Measurements from ENCODE around the gene FKRP. TPM values are rescaled to one million over a fixed set of nuclear protein-coding genes. Genes with fewer than 3 reads are reported as not detected.

Gene FKRP
- total RNA-seq, 2 experiments from 2014 or later: 16.3 to 17.7 TPM

- Mint-ChIP-seq H3K4me3 (no peak overlapping the region), H3K4me1 (peaks cover 48% of the 10 kb centered on the region), H3K36me3 (peaks cover 5% of the 10 kb centered on the region), H3K9me3 (ENCODE audit: low read depth) (no peaks in the 10 kb centered on the region), H3K27ac (peak overlapping the region; percentile 0), H3K27me3 (no peaks in the 10 kb centered on the region)
- ATAC-seq (no peak), DNase-seq (no peak)
- CTCF ChIA-PET: interaction anchor here (1.1 to 2.8 kb wide), 6 partner anchors 10 to 41 kb away, joined by 3 to 19 read pairs (median 8); no protein-coding TSS in a partner anchor
Observed at GRCh38 chr19:46742926-46743480, 2.9 kb upstream of the FKRP start.

- Mint-ChIP-seq H3K27me3 (no peaks in the 10 kb centered on the region), H3K36me3 (peaks cover 5% of the 10 kb centered on the region), H3K9me3 (ENCODE audit: low read depth) (no peaks in the 10 kb centered on the region), H3K4me3 (peak overlapping the region; percentile 94), H3K27ac (peak overlapping the region; percentile 40), H3K4me1 (peaks cover 52% of the 10 kb centered on the region)
- DNase-seq (no peak), ATAC-seq (no peak)
- CTCF ChIA-PET: interaction anchor here (1.4 to 2.4 kb wide), 5 partner anchors 10 to 96 kb away, joined by 3 to 11 read pairs (median 9); no protein-coding TSS in a partner anchor
Observed at GRCh38 chr19:46744005-46744691, 1.7 kb upstream of the FKRP start.

GRCh38 chr19:46745030-46745429 is 827 bp upstream of the FKRP start:
- H3K27me3 Mint-ChIP-seq: no peaks in the 10 kb centered on the region
- H3K9me3 Mint-ChIP-seq (ENCODE audit: low read depth): no peaks in the 10 kb centered on the region
- DNase-seq (no peak), ATAC-seq (no peak)
- peaks cover 4% of the 10 kb centered on the region for H3K36me3 Mint-ChIP-seq
- CTCF ChIA-PET: interaction anchor here (0.9 to 2.4 kb wide), 6 partner anchors 9 to 95 kb away, joined by 3 to 11 read pairs (median 8); no protein-coding TSS in a partner anchor
- peak overlapping the region; percentile 86 for H3K27ac Mint-ChIP-seq
- peak overlapping the region; percentile 94 for H3K4me3 Mint-ChIP-seq
- H3K4me1 Mint-ChIP-seq: peaks cover 53% of the 10 kb centered on the region

GRCh38 chr19:46746281-46747057 is 612 bp downstream of the FKRP start, which contains the start of gene STRN4:
Gene STRN4, minus strand, starts transcription at chr19:46746450. Its CDS starts 20 bp downstream, at chr19:46746430.
- Mint-ChIP-seq H3K27ac (peak within 1 kb of the TSS; percentile 86), H3K4me1 (peaks cover 52% of the 10 kb centered on the region)

GRCh38 chr19:46748325-46749109 is 2.7 kb downstream of the FKRP start:
- DNase-seq (peak; percentile 87), ATAC-seq (peak; percentile 17)
- Mint-ChIP-seq H3K4me3 (no peak overlapping the region), H3K36me3 (peaks cover 6% of the 10 kb centered on the region), H3K27ac (no peak overlapping the region), H3K27me3 (no peaks in the 10 kb centered on the region), H3K9me3 (ENCODE audit: low read depth) (no peaks in the 10 kb centered on the region), H3K4me1 (peaks cover 39% of the 10 kb centered on the region)
- CTCF ChIA-PET: interaction anchor here (0.7 to 11.9 kb wide), 21 partner anchors 13 to 123 kb away, joined by 3 to 203 read pairs (median 4); partner anchors contain the start of genes AP2S1, DACT3 and SLC1A5

More at GRCh38 chr19:46746281-46747057, 612 bp downstream of the FKRP start, which contains the start of gene STRN4:
- Mint-ChIP-seq H3K4me3 (peak within 1 kb of the TSS; percentile 94), H3K27me3 (no peaks in the 10 kb centered on the region), H3K9me3 (ENCODE audit: low read depth) (no peaks in the 10 kb centered on the region), H3K36me3 (peaks cover 6% of the 10 kb centered on the region)
- ATAC-seq (peak; percentile 77), DNase-seq (peak; percentile 68)
- CTCF ChIA-PET: interaction anchor here (1.1 to 1.9 kb wide), 2 partner anchors 7 to 11 kb away, joined by 3 to 11 read pairs; no protein-coding TSS in a partner anchor

GRCh38 chr19:46753420-46754155 is 7.7 kb downstream of the FKRP start:
- DNase-seq (peak; percentile 85), ATAC-seq (peak; percentile 84)
- no peak overlapping the region for H3K4me3 Mint-ChIP-seq
- H3K4me1 Mint-ChIP-seq: peaks cover 26% of the 10 kb centered on the region
- H3K36me3 Mint-ChIP-seq: peaks cover 7% of the 10 kb centered on the region
- H3K27ac Mint-ChIP-seq: no peak overlapping the region
- no peaks in the 10 kb centered on the region for H3K27me3 Mint-ChIP-seq
- H3K9me3 Mint-ChIP-seq (ENCODE audit: low read depth): no peaks in the 10 kb centered on the region
- CTCF ChIA-PET: interaction anchor here (0.6 to 11.9 kb wide), 51 partner anchors 8 to 442 kb away, joined by 3 to 203 read pairs (median 5); partner anchors contain the start of genes CALM3, DACT3, FKRP and GNG8

GRCh38 chr19:46755077-46755852 is 9.4 kb downstream of the FKRP start:
- ATAC-seq: no peak
- Mint-ChIP-seq H3K36me3 (peaks cover 4% of the 10 kb centered on the region), H3K4me3 (no peak overlapping the region), H3K27ac (no peak overlapping the region), H3K27me3 (no peaks in the 10 kb centered on the region), H3K4me1 (peaks cover 23% of the 10 kb centered on the region), H3K9me3 (ENCODE audit: low read depth) (no peaks in the 10 kb centered on the region)
- DNase-seq: no peak
- CTCF ChIA-PET: interaction anchor here (0.8 to 11.9 kb wide), 11 partner anchors 10 to 143 kb away, joined by 3 to 203 read pairs (median 12); no protein-coding TSS in a partner anchor

- ATAC-seq (no peak), DNase-seq (no peak)
- peaks cover 3% of the 10 kb centered on the region for H3K36me3 Mint-ChIP-seq
- H3K27ac Mint-ChIP-seq: no peak overlapping the region
- no peaks in the 10 kb centered on the region for H3K27me3 Mint-ChIP-seq
- CTCF ChIA-PET: interaction anchor here (0.7 to 11.9 kb wide), 17 partner anchors 9 to 142 kb away, joined by 3 to 203 read pairs (median 3); partner anchors contain the start of gene AP2S1
- H3K9me3 Mint-ChIP-seq (ENCODE audit: low read depth): no peaks in the 10 kb centered on the region
- no peak overlapping the region for H3K4me3 Mint-ChIP-seq
- peaks cover 23% of the 10 kb centered on the region for H3K4me1 Mint-ChIP-seq
Observed at GRCh38 chr19:46755853-46756543, 10.1 kb downstream of the FKRP start.

GRCh38 chr19:46756544-46756888 is 10.7 kb downstream of the FKRP start:
- ATAC-seq: no peak

GRCh38 chr19:46759206-46759605 is 13.3 kb downstream of the FKRP start:
- no peaks in the 10 kb centered on the region for H3K27me3 Mint-ChIP-seq
- H3K36me3 Mint-ChIP-seq: peaks cover 3% of the 10 kb centered on the region
- no peak overlapping the region for H3K27ac Mint-ChIP-seq
- DNase-seq: no peak
- H3K9me3 Mint-ChIP-seq (ENCODE audit: low read depth): no peaks in the 10 kb centered on the region
- no peak overlapping the region for H3K4me3 Mint-ChIP-seq
- H3K4me1 Mint-ChIP-seq: peaks cover 14% of the 10 kb centered on the region
- no peak for ATAC-seq
- CTCF ChIA-PET: interaction anchor here (2.1 to 11.9 kb wide), 3 partner anchors 7 to 79 kb away, joined by 8 to 203 read pairs (median 36); no protein-coding TSS in a partner anchor

More at GRCh38 chr19:46756544-46756888, 10.7 kb downstream of the FKRP start:
- peaks cover 23% of the 10 kb centered on the region for H3K4me1 Mint-ChIP-seq
- peak overlapping the region; percentile 63 for H3K27ac Mint-ChIP-seq
- no peaks in the 10 kb centered on the region for H3K9me3 Mint-ChIP-seq (ENCODE audit: low read depth)
- no peaks in the 10 kb centered on the region for H3K27me3 Mint-ChIP-seq
- peaks cover 3% of the 10 kb centered on the region for H3K36me3 Mint-ChIP-seq
- H3K4me3 Mint-ChIP-seq: no peak overlapping the region
- peak; percentile 76 for DNase-seq
- CTCF ChIA-PET: interaction anchor here (0.7 to 11.9 kb wide), 14 partner anchors 10 to 142 kb away, joined by 3 to 203 read pairs (median 3); partner anchors contain the start of gene AP2S1

Data from activated CD8-positive, alpha-beta memory T cell treated with anti-CD3 and anti-CD28 coated beads, Interleukin-2, amount 10 ng/mL, durations not matched to agents 7 days and 5 days (primary cell).